Lung (tissue), 12 donors: ENCODE results near the gene HOXA11. TPM values are rescaled to one million over a fixed set of nuclear protein-coding genes. Genes with fewer than 3 reads are reported as not detected.

Experiments used
- ATAC-seq: fragments of 200-7000 bp; cut with Tn5 transposase; one replicate; pipeline ENCODE4 v1.9.1; 2020; ENCODE audit warnings: moderate number of reproducible peaks; ENCODE audit not compliant: insufficient read depth, low FRiP score
- DNase-seq, 3 donors: peaks; one replicate each; pipeline ENCODE4 v3.0.0-alpha.2; 2013 to 2017
- H3K27ac ChIP-seq, 2 donors: one replicate each; pipeline ENCODE4 v1.5.1; 2013; ENCODE audit warnings: mild to moderate bottlenecking in 2 of 2, moderate library complexity in 2 of 2, control low read depth in 1 of 2, inconsistent platforms in 1 of 2, low read depth in 1 of 2, low read length in 1 of 2
- H3K27me3 ChIP-seq, 3 donors: one replicate each; pipeline ENCODE4 v1.5.1; 2013; ENCODE audit warnings: low read length in 2 of 3; ENCODE audit not compliant: control insufficient read depth in 3 of 3, insufficient read depth in 3 of 3
- H3K36me3 ChIP-seq, 4 donors: one replicate each; pipeline ENCODE4 v1.5.1; 2013; ENCODE audit warnings: low read length in 4 of 4, mild to moderate bottlenecking in 1 of 4, moderate library complexity in 1 of 4; ENCODE audit not compliant: control insufficient read depth in 4 of 4, insufficient read depth in 4 of 4
- H3K4me1 ChIP-seq, 5 donors: one replicate each; pipeline ENCODE4 v1.5.1; 2013; ENCODE audit warnings: low read length in 5 of 5, mild to moderate bottlenecking in 2 of 5, moderate library complexity in 1 of 5; ENCODE audit not compliant: control insufficient read depth in 5 of 5, insufficient read depth in 5 of 5
- H3K4me3 ChIP-seq: one replicate; pipeline ENCODE4 v1.5.1; 2013; ENCODE audit warnings: mild to moderate bottlenecking, control low read depth, moderate library complexity
- H3K9ac ChIP-seq, 2 donors: one replicate each; pipeline ENCODE4 v1.5.1; 2013; ENCODE audit warnings: low read length in 2 of 2, control low read depth in 1 of 2; ENCODE audit not compliant: insufficient read depth in 1 of 2
- H3K9me3 ChIP-seq, 4 donors: one replicate each; pipeline ENCODE4 v1.5.1; 2013; ENCODE audit warnings: low read length in 3 of 4, mild to moderate bottlenecking in 1 of 4, moderate library complexity in 1 of 4; ENCODE audit not compliant: control insufficient read depth in 4 of 4, insufficient read depth in 3 of 4
- WGBS, 2 donors: extraction: QIAGEN DNeasy Blood & Tissue Kit; methylation state at CpG; one replicate each; pipeline ENCODE4 v1.1.7; 2013; 5-methylcytosine and 5-hydroxymethylcytosine counted together
- polyA plus RNA-seq, 2 donors: library from polyadenylated mRNA; stranded (reverse); fragments of 200-250 nt; gene quantifications; one replicate each; pipeline ENCODE4 v1.2.1, GENCODE V29; 2013
- total RNA-seq, 2 donors: library from RNA; depleted of rRNA in 1 of 2; stranded (reverse); fragments of >200 nt in 1 of 2; gene quantifications; one replicate each; pipeline ENCODE4 v1.2.1, GENCODE V29; 2014 to 2021
- TF ChIP-seq, protein P1 (sequence below): IDR thresholded peaks from 2 replicates; pipeline ENCODE4 v1.5.1; 2012; ENCODE audit warnings: mild to moderate bottlenecking; ENCODE audit errors: control extremely low read depth, extremely low read depth
- donor health status: control.
- donor health status: control.
- donor health status: Bipolar disorder and iron deficiency.
- donor health status: healthy.
- donor health status: DM: yes; HTN: yes; CAD: no.

The HOXA11 gene
- total and polyA plus RNA-seq, 4 donors, result not detected

- peaks cover 23 to 92% (median 77%) of the 10 kb centered on the region in 3 donors for H3K27me3 ChIP-seq
- H3K9me3 ChIP-seq, result peaks cover 0 to 9% (median 0%) of the 10 kb centered on the region in 4 donors
- TF ChIP-seq, protein P1, sequence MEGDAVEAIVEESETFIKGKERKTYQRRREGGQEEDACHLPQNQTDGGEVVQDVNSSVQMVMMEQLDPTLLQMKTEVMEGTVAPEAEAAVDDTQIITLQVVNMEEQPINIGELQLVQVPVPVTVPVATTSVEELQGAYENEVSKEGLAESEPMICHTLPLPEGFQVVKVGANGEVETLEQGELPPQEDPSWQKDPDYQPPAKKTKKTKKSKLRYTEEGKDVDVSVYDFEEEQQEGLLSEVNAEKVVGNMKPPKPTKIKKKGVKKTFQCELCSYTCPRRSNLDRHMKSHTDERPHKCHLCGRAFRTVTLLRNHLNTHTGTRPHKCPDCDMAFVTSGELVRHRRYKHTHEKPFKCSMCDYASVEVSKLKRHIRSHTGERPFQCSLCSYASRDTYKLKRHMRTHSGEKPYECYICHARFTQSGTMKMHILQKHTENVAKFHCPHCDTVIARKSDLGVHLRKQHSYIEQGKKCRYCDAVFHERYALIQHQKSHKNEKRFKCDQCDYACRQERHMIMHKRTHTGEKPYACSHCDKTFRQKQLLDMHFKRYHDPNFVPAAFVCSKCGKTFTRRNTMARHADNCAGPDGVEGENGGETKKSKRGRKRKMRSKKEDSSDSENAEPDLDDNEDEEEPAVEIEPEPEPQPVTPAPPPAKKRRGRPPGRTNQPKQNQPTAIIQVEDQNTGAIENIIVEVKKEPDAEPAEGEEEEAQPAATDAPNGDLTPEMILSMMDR, result no peak
- peak in 1 of 3 donors; percentile 13 for DNase-seq
- H3K4me3 ChIP-seq, result no peak overlapping the region
- ATAC-seq, result no peak
- H3K27ac ChIP-seq, result no peak overlapping the region
- 85 to 87% methylated on average over 6 of the region's 6 CpGs for WGBS, 2 donors
- H3K36me3 ChIP-seq, result no peaks in the 10 kb centered on the region
- H3K9ac ChIP-seq, result no peak overlapping the region
- peaks cover 0 to 17% (median 8%) of the 10 kb centered on the region in 5 donors for H3K4me1 ChIP-seq
These were observed 6.7 kb downstream of the HOXA11 start for GRCh38 chr7:27178366-27178765.

- Histone ChIP-seq H3K9me3 (peaks cover 0 to 13% (median 0%) of the 10 kb centered on the region in 4 donors), H3K36me3 (no peaks in the 10 kb centered on the region), H3K4me1 (peaks cover 0 to 21% (median 8%) of the 10 kb centered on the region in 5 donors), H3K4me3 (no peak overlapping the region), H3K9ac (no peak overlapping the region), H3K27me3 (peaks cover 23 to 91% (median 75%) of the 10 kb centered on the region in 3 donors), H3K27ac (no peak overlapping the region)
- DNase-seq (no peak), ATAC-seq (no peak)
- TF ChIP-seq, protein P1, result no peak
- WGBS, 2 donors, result 88% methylated on average over 5 of the region's 5 CpGs
These were observed 7.2 kb downstream of the HOXA11 start for GRCh38 chr7:27177795-27178320.

DNA sequence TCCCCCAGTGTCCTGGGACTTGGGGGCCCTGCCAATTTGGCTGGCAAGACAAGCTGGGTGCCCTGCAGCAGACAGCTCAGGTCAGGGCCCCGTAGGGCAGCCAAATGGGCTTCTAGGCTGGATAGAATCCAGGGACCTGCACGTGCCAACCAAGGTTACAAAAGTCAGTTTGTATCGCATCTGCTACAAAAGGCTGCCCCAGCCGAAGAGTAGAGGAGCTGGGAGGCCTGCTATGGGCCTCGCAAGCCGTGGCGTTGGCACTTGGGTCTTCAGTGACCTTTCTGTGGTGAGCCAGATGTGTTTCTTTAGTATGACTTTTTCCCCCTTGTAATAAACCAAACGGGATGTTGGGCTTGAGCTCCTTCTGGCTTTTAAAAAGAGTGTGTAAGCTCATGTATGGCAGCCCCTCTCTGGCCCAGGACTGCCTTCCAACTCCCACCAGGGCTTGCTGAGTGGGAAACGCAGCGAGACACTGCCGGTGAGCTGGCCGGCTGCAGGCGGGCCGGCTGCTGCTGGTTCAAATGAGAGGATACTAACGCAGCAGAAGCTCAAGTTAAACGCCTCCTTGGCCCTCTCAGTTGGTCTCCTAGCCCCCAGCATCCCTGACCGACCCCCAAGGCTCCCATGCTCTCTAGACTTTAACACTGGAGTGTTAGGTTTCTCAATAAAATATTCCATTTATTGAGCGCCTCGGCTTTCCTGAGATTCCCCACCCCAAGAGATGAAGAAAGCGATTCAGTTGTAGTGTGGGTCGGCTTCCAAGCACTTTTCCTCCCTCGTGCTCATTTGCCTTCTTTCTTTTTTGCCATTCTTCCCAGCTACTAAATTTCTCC is 7.9 kb downstream of the HOXA11 start:
- no peak overlapping the region for H3K27ac ChIP-seq
- no peak overlapping the region for H3K9ac ChIP-seq
- H3K4me1 ChIP-seq, result peaks cover 0 to 23% (median 8%) of the 10 kb centered on the region in 5 donors
- no peak overlapping the region for H3K4me3 ChIP-seq
- no peaks in the 10 kb centered on the region for H3K36me3 ChIP-seq
- H3K9me3 ChIP-seq, result peaks cover 0 to 13% (median 0%) of the 10 kb centered on the region in 4 donors
- 86 to 91% methylated on average over 22 of the region's 22 CpGs for WGBS, 2 donors
- ATAC-seq, result no peak
- TF ChIP-seq, protein P1, result no peak
- peak in 1 of 3 donors; percentile 9 for DNase-seq
- peaks cover 23 to 91% (median 75%) of the 10 kb centered on the region in 3 donors for H3K27me3 ChIP-seq
